HepG2 (cell line): ENCODE results near the gene PHRF1. TPM values are rescaled to one million over a fixed set of nuclear protein-coding genes. Genes with fewer than 3 reads are reported as not detected.

ENCODE experiments used
- ATAC-seq: fragments of 200-7000 bp; cut with Tn5 transposase; 3 replicates; pipeline ENCODE4 v1.9.1; 2020; ENCODE audit warnings: mild to moderate bottlenecking, moderate library complexity
- BruUV-seq: library from RNA; stranded (reverse); fragments of 400-500 nt; replicated peaks from 2 replicates; lab custom pipeline; 2021; lab: Mats Ljungman, UMichigan
- CTCF ChIA-PET: fragments of 300-600 bp; formaldehyde crosslinking; extraction: SDS; loops from one replicate; lab custom pipeline; 2021; ENCODE audit warnings: low total read pairs, inconsistent platforms, low intra/inter-chr PET ratio; lab: Yijun Ruan, JAX
- POLR2A ChIA-PET: fragments of 350-600 bp; sonication (Branson Sonifier 250); formaldehyde crosslinking; loops from one replicate; lab custom pipeline; 2020; ENCODE audit warnings: antibody characterized with exemption, inconsistent platforms; lab: Yijun Ruan, JAX
- DNase-seq: peaks from one replicate; pipeline ENCODE4 v3.0.0-alpha.2; 2015; ENCODE audit warnings: low spot score
- FAIRE-seq: peaks from 3 replicates; lab custom pipeline; 2011; peaks lifted over from hg19 to GRCh38; lab: Jason Lieb, UNC
- H2AFZ ChIP-seq: one replicate; pipeline ENCODE4 v1.6.1; 2011; ENCODE audit warnings: low read length, inconsistent platforms
- H3K27ac ChIP-seq: fragments of 300-600 bp; 3 replicates; pipeline ENCODE4 v1.8.0; 2011; ENCODE audit warnings: mixed run types, mild to moderate bottlenecking, mixed read lengths, low read length, inconsistent platforms; ENCODE audit not compliant: insufficient read depth; ENCODE audit errors: extremely low read length
- H3K27me3 ChIP-seq, 2 experiments: fragments of 200-600 bp in 1 of 2; 2 replicates in 1 of 2; 3 replicates in 1 of 2; pipeline versions ENCODE4 v1.6.0 to v1.8.0; 2011; ENCODE audit warnings: low read length in 2 of 2, mild to moderate bottlenecking in 2 of 2, moderate library complexity in 2 of 2, inconsistent platforms in 1 of 2; ENCODE audit not compliant: insufficient read depth in 2 of 2, control insufficient read depth in 1 of 2
- H3K36me3 ChIP-seq, 2 experiments: fragments of 200-600 bp in 1 of 2; replicated peaks in 1 of 2; 2 replicates in 1 of 2; 3 replicates in 1 of 2; pipeline versions ENCODE4 v1.5.1 to v1.8.0; 2011; ENCODE audit warnings: low read length in 2 of 2, inconsistent platforms in 1 of 2; ENCODE audit not compliant: insufficient read depth in 2 of 2, control insufficient read depth in 1 of 2
- H3K4me1 ChIP-seq: 2 replicates; pipeline ENCODE4 v1.5.1; 2012; ENCODE audit warnings: low read length, inconsistent platforms; ENCODE audit not compliant: insufficient read depth
- H3K4me2 ChIP-seq: 2 replicates; pipeline ENCODE4 v1.6.0; 2011; ENCODE audit warnings: low read depth, low read length, inconsistent platforms
- H3K4me3 ChIP-seq, 3 experiments: fragments of 200-600 bp in 1 of 3; sonication (generic), shearing (Covaris generic) in 1 of 3; replicated peaks in 1 of 3; 2 replicates each; pipeline ENCODE4 v1.5.1; 2011 to 2016; ENCODE audit warnings: low read length in 3 of 3, inconsistent platforms in 2 of 3, low read depth in 2 of 3, mild to moderate bottlenecking in 2 of 3, control low read depth in 1 of 3, mixed read lengths in 1 of 3; ENCODE audit not compliant: insufficient read depth in 1 of 3
- H3K79me2 ChIP-seq: one replicate; pipeline ENCODE4 v1.6.1; 2011; ENCODE audit warnings: low read length, inconsistent platforms; ENCODE audit not compliant: insufficient read depth
- H3K9ac ChIP-seq: 2 replicates; pipeline ENCODE4 v1.6.0; 2011; ENCODE audit warnings: mild to moderate bottlenecking, low read depth, low read length, inconsistent platforms; ENCODE audit not compliant: insufficient read depth
- H3K9me3 ChIP-seq: 2 replicates; pipeline ENCODE4 v1.5.1; 2012; ENCODE audit warnings: mild to moderate bottlenecking, low read length
- H4K20me1 ChIP-seq: 2 replicates; pipeline ENCODE4 v1.6.0; 2011; ENCODE audit warnings: inconsistent platforms, mild to moderate bottlenecking, low read length, moderate library complexity; ENCODE audit not compliant: insufficient read depth
- FIP1L1 ChIP-seq: fragments of 200-400 bp; formaldehyde crosslinking; IDR thresholded peaks from 2 replicates; pipeline ENCODE4 v1.6.1; 2018; ENCODE audit warnings: low read depth, mild to moderate bottlenecking, low read length, moderate library complexity, borderline replicate concordance; ENCODE audit not compliant: insufficient read depth
- HNRNPK ChIP-seq: fragments of 200-400 bp; formaldehyde crosslinking; IDR thresholded peaks from 2 replicates; pipeline ENCODE4 v1.6.1; 2018; ENCODE audit warnings: low read length, low read depth, moderate library complexity, mild to moderate bottlenecking; ENCODE audit not compliant: poor library complexity, severe bottlenecking
- MAZ ChIP-seq, 2 experiments: sonication (generic) in 1 of 2; formaldehyde crosslinking in 1 of 2; IDR thresholded peaks; 2 replicates each; pipeline versions ENCODE4 v1.5.0 to v1.6.1; 2012 to 2020; ENCODE audit warnings: low read depth in 2 of 2, mild to moderate bottlenecking in 2 of 2, borderline replicate concordance in 1 of 2, improper control_type of control experiment in 1 of 2, low read length in 1 of 2, missing genetic modification reagents in 1 of 2, moderate library complexity in 1 of 2
- PCBP1 ChIP-seq: fragments of 200-400 bp; formaldehyde crosslinking; IDR thresholded peaks from 2 replicates; pipeline ENCODE4 v1.6.1; 2017; ENCODE audit warnings: mild to moderate bottlenecking, low read depth, low read length, borderline replicate concordance
- RFXANK ChIP-seq: IDR thresholded peaks from 2 replicates; pipeline ENCODE4 v1.6.1; 2016
- SNAPC5 ChIP-seq: sonication (generic); formaldehyde crosslinking; IDR thresholded peaks from 2 replicates; pipeline ENCODE4 v1.8.1; 2023; ENCODE audit warnings: mild to moderate bottlenecking, missing genetic modification reagents, borderline replicate concordance
- ZBTB38 ChIP-seq: sonication (generic); formaldehyde crosslinking; IDR thresholded peaks from 2 replicates; pipeline ENCODE4 v1.5.1; 2020; ENCODE audit warnings: mild to moderate bottlenecking, missing genetic modification reagents
- ZNF737 ChIP-seq: sonication (generic); formaldehyde crosslinking; IDR thresholded peaks from 2 replicates; pipeline ENCODE4 v1.5.0; 2020; ENCODE audit warnings: missing genetic modification reagents, mild to moderate bottlenecking, borderline replicate concordance
- WGBS: methylation state at CpG from one replicate; pipeline ENCODE4 v1.1.6; 2017; ENCODE audit warnings: low lambda C conversion rate; 5-methylcytosine and 5-hydroxymethylcytosine counted together
- in situ Hi-C: cut with HindIII; loops from 2 replicates; pipeline ENCODE4 v1.10.0; 2017; ENCODE audit warnings: low pct_unique_long_range_greater_than_20kb; ENCODE audit not compliant: extremely low pct_ligation_motif_present
- intact Hi-C: fragments of 100-400 bp; cut with micrococcal nuclease; formaldehyde crosslinking; loops from one replicate; pipeline ENCODE4 v1.10.0; 2022; ENCODE audit not compliant: unreplicated experiment
- polyA plus RNA-seq, 8 experiments: library from polyadenylated mRNA; depleted of rRNA in 3 of 8; stranded (reverse) in 7 of 8; unstranded in 1 of 8; fragments of >200 nt; fragmentation: Illumina TruSeq in 4 of 8; extraction: Trizol in 4 of 8; gene quantifications; 2 replicates each; pipeline versions ENCODE4 v1.2.1 to v1.2.3, GENCODE V29; 2011 to 2016; ENCODE audit warnings: low read depth in 4 of 8, missing spikeins in 1 of 8, mixed read lengths in 1 of 8; ENCODE audit not compliant: insufficient read depth in 1 of 8
- total RNA-seq, 5 experiments: library from RNA; depleted of rRNA; stranded (reverse); fragments of >200 nt; fragmentation: Illumina TruSeq; extraction: Trizol; gene quantifications; 2 replicates each; pipeline ENCODE4 v1.2.3, GENCODE V29; 2016; ENCODE audit warnings: low read depth in 1 of 5
- TF ChIP-seq, protein P1 (sequence below): sonication (generic); formaldehyde crosslinking; IDR thresholded peaks from 2 replicates; pipeline ENCODE4 v1.4.0; 2020; ENCODE audit warnings: missing genetic modification reagents

The PHRF1 gene
- total and polyA plus RNA-seq, 2 of the 13 experiments (the other 11 are each of a cell fraction or from before 2014, with no cell fraction given): 8.2 to 16.7 TPM

DNA sequence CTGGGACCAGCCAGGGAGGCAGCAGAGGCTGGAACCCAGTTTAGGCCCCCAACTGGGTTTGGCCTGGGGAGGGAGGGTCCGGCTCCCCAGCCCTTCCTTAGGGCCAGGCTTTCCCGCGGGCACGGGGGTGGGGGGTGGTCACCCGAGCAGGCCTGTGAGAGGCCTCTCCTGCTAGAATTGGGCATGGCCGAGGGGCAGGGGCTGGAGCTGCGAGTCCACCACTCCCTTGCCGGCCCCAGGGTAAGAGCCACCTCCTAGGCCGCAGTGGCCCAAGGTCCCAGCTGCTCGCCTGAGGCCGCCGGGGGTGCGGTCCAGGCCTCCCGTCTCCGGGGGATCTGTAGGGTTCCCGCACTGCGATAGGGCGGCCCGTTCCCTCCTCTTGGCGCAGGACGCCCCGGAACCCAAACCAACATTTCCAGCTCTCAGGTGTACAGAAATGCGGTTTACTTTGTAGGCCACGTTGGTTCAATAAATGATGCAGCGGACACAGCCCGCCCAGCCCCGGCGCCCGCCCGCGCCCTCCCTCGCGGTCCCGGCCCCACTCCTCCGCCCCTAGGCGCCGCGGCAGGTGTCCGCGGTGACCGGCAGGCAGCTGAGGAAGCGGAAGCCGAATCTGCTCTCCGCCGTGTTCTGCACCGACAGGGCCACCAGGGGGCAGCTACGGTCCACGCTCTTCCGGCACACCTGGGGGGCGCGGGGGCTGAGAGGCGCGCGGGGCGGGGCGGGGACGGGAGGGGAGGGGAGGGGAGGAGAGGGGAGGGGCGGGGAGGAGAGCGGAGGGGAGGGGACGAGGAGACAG lies 21.6 kb upstream of the PHRF1 start (continued):
- TF ChIP-seq RFXANK (CRISPR knock-in tag) (no peak), SNAPC5 (CRISPR knock-in tag) (no peak)

DNA sequence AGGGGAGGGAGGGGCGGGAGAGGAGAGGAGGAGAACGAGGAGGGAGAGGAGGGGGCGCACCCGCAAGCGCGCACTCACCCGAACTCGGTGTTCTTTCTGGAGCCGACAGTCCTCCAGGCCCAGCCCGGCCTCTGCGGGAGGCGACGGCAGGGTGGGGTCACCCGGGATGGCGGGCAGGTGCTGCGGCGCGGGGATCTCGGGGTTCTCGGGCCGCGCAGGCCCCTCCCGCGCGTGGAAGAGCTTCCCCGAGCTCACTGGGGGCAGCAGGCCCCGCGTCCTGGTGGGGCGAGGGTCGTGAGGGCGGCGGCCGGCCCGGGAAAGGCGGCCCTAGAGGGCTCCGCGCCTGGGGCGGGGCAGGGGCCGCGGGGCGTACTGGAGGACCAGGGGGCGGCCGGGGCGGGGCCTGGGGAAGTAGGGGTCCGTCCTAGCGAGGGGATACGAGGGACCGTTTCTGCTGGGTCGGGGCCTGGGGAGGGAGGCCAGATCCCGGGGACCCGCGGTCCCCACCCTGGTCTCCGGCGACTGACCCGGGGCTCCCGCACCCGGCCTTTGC lies 21.0 kb upstream of the PHRF1 start:
- H3K4me1 ChIP-seq: peaks cover 80% of the 10 kb centered on the region
- no peak overlapping the region for H3K27ac ChIP-seq
- CTCF ChIA-PET: interaction anchor here (0.9 kb wide), 1 partner anchor 173 kb away, joined by 3 read pairs; no protein-coding TSS in a partner anchor
- no peaks in the 10 kb centered on the region for H3K36me3 ChIP-seq
- in situ Hi-C loops (loop anchor here (5.0 to 10.0 kb wide), 2 partner anchors 42 to 69 kb away; partner anchors contain the start of genes CDHR5 and SCT), intact Hi-C loops (loop anchor here (10.0 kb wide), 1 partner anchor 59 kb away; the partner anchor contains the start of gene IRF7)
- H3K79me2 ChIP-seq: no peaks in the 10 kb centered on the region
- H3K27me3 ChIP-seq: peaks cover 7 to 11% of the 10 kb centered on the region in 2 experiments; a peak in 3 of 5 replicates
- no peak overlapping the region for H2AFZ ChIP-seq
- FAIRE-seq (no peak), DNase-seq (no peak), ATAC-seq (no peak)
- WGBS: 82% methylated on average over 45 of the region's 57 CpGs
- no peak overlapping the region for H3K4me3 ChIP-seq
- H3K9me3 ChIP-seq: no peaks in the 10 kb centered on the region
- TF ChIP-seq HNRNPK (peak; percentile 81), MAZ (IDR thresholded peaks at IDR 0.05; ENCODE audit: borderline replicate concordance, low read depth, low read length) (no peak), MAZ (CRISPR knock-in tag; IDR thresholded peaks at IDR 0.05; ENCODE audit: low read depth) (peak; percentile 11; the same call in 1 of the 2 replicates), ZNF737 (CRISPR knock-in tag) (no peak), FIP1L1 (no peak), PCBP1 (peak; percentile 79; the same call in 1 of the 2 replicates), ZBTB38 (0 out of 2 replicates have a peak, but pooled peaks have one; percentile 5)
- TF ChIP-seq, protein P1, sequence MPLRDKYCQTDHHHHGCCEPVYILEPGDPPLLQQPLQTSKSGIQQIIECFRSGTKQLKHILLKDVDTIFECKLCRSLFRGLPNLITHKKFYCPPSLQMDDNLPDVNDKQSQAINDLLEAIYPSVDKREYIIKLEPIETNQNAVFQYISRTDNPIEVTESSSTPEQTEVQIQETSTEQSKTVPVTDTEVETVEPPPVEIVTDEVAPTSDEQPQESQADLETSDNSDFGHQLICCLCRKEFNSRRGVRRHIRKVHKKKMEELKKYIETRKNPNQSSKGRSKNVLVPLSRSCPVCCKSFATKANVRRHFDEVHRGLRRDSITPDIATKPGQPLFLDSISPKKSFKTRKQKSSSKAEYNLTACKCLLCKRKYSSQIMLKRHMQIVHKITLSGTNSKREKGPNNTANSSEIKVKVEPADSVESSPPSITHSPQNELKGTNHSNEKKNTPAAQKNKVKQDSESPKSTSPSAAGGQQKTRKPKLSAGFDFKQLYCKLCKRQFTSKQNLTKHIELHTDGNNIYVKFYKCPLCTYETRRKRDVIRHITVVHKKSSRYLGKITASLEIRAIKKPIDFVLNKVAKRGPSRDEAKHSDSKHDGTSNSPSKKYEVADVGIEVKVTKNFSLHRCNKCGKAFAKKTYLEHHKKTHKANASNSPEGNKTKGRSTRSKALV (CRISPR knock-in tag): no peak
- H3K4me2 ChIP-seq: no peak overlapping the region
- H3K9ac ChIP-seq: no peak overlapping the region
- no TSS peak for BruUV-seq
- no peaks in the 10 kb centered on the region for H4K20me1 ChIP-seq
- POLR2A ChIA-PET: interaction anchor here (1.0 to 1.4 kb wide), 4 partner anchors 20 to 172 kb away, joined by 3 to 4 read pairs (median 4); no protein-coding TSS in a partner anchor
